ES-I3 (cell line): Measurements from ENCODE around the gene TXNDC11.

Experiments
- H3K36me3 ChIP-seq: 2 replicates; pipeline ENCODE4 v1.6.1; 2013; ENCODE audit warnings: mild to moderate bottlenecking, low read length, control low read depth, moderate library complexity; ENCODE audit not compliant: insufficient read depth
- H3K4me1 ChIP-seq: 2 replicates; pipeline ENCODE4 v1.6.1; 2013; ENCODE audit warnings: mild to moderate bottlenecking, control low read depth, low read length; ENCODE audit not compliant: insufficient read depth
- H3K9ac ChIP-seq: 2 replicates; pipeline ENCODE4 v1.6.1; 2013; ENCODE audit warnings: low read depth, mild to moderate bottlenecking, low read length, moderate library complexity
- H3K9me3 ChIP-seq: 2 replicates; pipeline ENCODE4 v1.6.1; 2013; ENCODE audit warnings: mild to moderate bottlenecking, low read length, moderate library complexity; ENCODE audit not compliant: control insufficient read depth, insufficient read depth

TXNDC11 gene

GRCh38 chr16:11682655-11683096 is 60.0 kb downstream of the TXNDC11 start:
- no peaks in the 10 kb centered on the region for H3K9me3 ChIP-seq
- peaks cover 15% of the 10 kb centered on the region for H3K36me3 ChIP-seq
- no peak overlapping the region for H3K9ac ChIP-seq
- H3K4me1 ChIP-seq: 0 out of 2 replicates have a peak, but pooled peaks cover 7% of the 10 kb centered on the region

- H3K4me1 ChIP-seq: 0 out of 2 replicates have a peak, but pooled peaks cover 7% of the 10 kb centered on the region
- H3K9me3 ChIP-seq: no peaks in the 10 kb centered on the region
- H3K9ac ChIP-seq: no peak overlapping the region
- peaks cover 17% of the 10 kb centered on the region for H3K36me3 ChIP-seq
Observed at GRCh38 chr16:11681976-11682654, 60.5 kb downstream of the TXNDC11 start.

GRCh38 chr16:11681556-11681955 is 61.1 kb downstream of the TXNDC11 start:
- Histone ChIP-seq H3K9me3 (no peaks in the 10 kb centered on the region), H3K36me3 (peaks cover 18% of the 10 kb centered on the region), H3K4me1 (0 out of 2 replicates have a peak, but pooled peaks cover 7% of the 10 kb centered on the region), H3K9ac (no peak overlapping the region)

DNA sequence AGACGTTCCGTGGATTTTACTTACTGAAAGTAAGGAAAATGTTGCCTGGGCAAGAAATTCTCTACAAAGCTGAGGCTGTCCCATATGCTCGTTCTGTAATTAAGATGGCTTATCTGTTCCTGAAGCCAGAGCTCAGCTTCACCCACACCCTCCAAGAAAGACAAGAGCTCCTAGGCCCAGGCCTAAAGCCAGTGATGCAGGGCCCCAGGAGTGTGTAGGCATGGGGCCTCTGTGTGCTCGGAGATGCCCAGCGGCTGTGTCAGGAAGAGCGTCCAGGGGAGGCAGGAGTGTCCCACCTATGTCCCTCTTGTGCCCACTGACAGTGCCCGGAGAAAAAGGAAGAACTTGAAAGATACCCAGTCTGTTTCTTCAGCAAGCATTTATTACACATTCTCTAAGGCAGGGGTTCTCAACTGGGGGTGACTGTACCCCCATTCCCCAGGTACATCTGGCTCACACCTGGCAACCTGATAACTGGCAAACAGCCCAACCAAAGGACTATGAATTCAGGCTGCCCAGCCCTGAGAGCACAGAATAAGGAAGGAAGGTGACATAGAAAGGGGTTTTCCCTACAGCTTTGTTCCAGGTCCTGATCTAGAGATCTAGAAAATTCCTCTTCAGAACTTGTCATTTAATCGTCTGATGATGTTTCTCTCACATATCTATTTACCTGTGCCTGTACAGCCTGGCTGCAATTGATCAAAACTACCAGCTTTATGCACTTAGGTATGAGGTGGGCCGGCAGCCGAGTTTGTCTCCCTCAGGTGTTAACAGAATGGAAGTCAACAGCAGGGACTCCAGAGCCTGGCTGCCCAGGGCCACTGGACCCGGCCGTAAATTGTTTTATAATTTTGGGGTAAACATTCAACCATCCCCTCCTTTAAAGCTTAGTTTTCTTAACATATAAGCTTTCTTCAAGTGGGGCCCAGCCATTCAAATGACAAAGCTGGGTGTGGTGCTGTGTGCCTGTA is 62.4 kb downstream of the TXNDC11 start:
- Histone ChIP-seq H3K9ac (no peak overlapping the region), H3K4me1 (0 out of 2 replicates have a peak, but pooled peaks cover 7% of the 10 kb centered on the region), H3K9me3 (no peaks in the 10 kb centered on the region), H3K36me3 (peaks cover 18% of the 10 kb centered on the region)

GRCh38 chr16:11679250-11679649 is 63.4 kb downstream of the TXNDC11 start:
- no peaks in the 10 kb centered on the region for H3K9me3 ChIP-seq
- peaks cover 18% of the 10 kb centered on the region for H3K36me3 ChIP-seq
- H3K9ac ChIP-seq: no peak overlapping the region
- peaks cover 7% of the 10 kb centered on the region; the same call in 1 of the 2 replicates for H3K4me1 ChIP-seq

GRCh38 chr16:11677959-11678881 is 64.4 kb downstream of the TXNDC11 start:
- no peak overlapping the region for H3K9ac ChIP-seq

DNA sequence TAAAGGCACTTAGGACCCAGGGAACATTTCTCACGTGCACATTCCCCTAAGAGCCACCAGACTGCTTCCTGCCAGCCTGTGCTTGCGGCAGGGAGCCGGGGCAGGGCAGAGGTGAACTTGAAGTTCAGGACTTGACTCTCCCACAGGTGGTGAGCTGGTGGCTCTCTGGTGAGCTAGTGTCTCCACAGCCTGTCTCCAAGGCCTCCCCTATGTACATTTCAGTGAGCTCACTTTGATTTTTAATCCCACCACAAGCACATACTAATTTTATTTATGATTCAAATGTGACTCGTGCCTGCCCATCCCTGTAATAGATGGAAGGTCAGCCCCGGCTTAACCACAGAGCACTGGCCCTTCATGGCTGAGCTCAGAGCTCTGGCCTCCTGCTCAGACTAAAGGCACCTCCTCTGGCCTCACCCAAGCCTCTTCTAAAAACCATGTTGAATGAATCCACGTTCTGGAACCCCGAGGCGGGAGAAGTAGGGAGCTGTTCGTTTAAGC is 65.2 kb downstream of the TXNDC11 start:
- H3K9me3 ChIP-seq: no peaks in the 10 kb centered on the region
- no peak overlapping the region for H3K9ac ChIP-seq
- peaks cover 18% of the 10 kb centered on the region for H3K36me3 ChIP-seq
- H3K4me1 ChIP-seq: peaks cover 11% of the 10 kb centered on the region; the same call in 1 of the 2 replicates

More at GRCh38 chr16:11677959-11678881, 64.4 kb downstream of the TXNDC11 start:
- no peaks in the 10 kb centered on the region for H3K9me3 ChIP-seq
- peaks cover 18% of the 10 kb centered on the region for H3K36me3 ChIP-seq
- H3K4me1 ChIP-seq: peaks cover 8% of the 10 kb centered on the region; the same call in 1 of the 2 replicates

- H3K36me3 ChIP-seq: peaks cover 18% of the 10 kb centered on the region
- H3K4me1 ChIP-seq: peaks cover 14% of the 10 kb centered on the region; the same call in 1 of the 2 replicates
- H3K9ac ChIP-seq: no peak overlapping the region
- H3K9me3 ChIP-seq: no peaks in the 10 kb centered on the region
Observed at GRCh38 chr16:11676799-11677198, 65.9 kb downstream of the TXNDC11 start.

GRCh38 chr16:11675561-11676511 is 66.8 kb downstream of the TXNDC11 start:
- Histone ChIP-seq H3K36me3 (peaks cover 18% of the 10 kb centered on the region), H3K9ac (no peak overlapping the region), H3K4me1 (peaks cover 14% of the 10 kb centered on the region; the same call in 1 of the 2 replicates), H3K9me3 (no peaks in the 10 kb centered on the region)

DNA sequence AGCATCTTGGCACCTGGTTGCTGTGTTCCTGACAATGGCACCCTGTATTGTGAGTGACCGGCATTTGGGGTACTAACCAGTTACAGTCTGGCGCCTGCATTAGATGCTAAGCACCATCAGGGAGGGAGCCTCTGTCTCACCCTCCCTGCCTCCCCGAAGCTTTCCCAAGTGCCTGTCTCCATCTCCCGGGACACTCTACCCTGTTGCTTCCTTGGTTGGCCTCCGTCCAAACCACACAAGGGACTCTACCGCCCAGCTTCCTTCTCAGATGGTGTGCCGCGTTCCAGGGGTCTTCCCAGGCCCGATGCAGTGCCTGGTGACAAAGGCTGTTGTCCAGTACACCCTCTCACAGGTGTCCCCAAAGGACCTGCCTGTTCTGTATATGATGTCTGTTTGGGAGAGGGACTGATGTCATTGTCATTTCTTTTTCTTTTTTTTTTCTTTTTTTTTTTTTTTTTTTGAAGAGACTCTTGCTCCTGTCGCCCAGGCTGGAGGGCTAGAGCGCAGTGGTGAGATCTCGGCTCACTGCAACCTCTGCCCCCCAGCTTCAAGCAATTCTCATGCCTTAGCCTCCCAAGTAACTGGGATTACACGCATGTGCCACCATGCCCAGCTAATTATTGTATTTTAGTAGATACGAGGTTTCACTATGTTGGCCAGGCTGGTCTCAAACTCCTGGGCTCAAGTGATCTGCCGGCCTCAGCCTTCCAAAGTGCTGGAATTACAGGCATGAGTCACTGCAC is 67.7 kb downstream of the TXNDC11 start:
- H3K36me3 ChIP-seq: peaks cover 18% of the 10 kb centered on the region
- no peaks in the 10 kb centered on the region for H3K9me3 ChIP-seq
- H3K4me1 ChIP-seq: peaks cover 22% of the 10 kb centered on the region; the same call in 1 of the 2 replicates
- no peak overlapping the region for H3K9ac ChIP-seq

- H3K4me1 ChIP-seq: peaks cover 24% of the 10 kb centered on the region; the same call in 1 of the 2 replicates
- no peak overlapping the region for H3K9ac ChIP-seq
- peaks cover 14% of the 10 kb centered on the region for H3K36me3 ChIP-seq
- H3K9me3 ChIP-seq: no peaks in the 10 kb centered on the region
Observed at GRCh38 chr16:11674001-11674817, 68.4 kb downstream of the TXNDC11 start.
